ENCODE measurements around the gene JAG2.

Gene JAG2

GRCh38 chr14:105212541-105213300 is 44.1 kb upstream of the JAG2 start:
- H3K27ac ChIP-seq, result no peak overlapping the region
- no peak for DNase-seq (ENCODE audit: low spot score)
- CTCF ChIA-PET, result interaction anchor here (0.8 to 1.4 kb wide), 2 partner anchors 11 to 13 kb away, joined by 3 to 5 read pairs; no protein-coding TSS in a partner anchor
- no peak for TF ChIP-seq CTCF (conservative IDR thresholded peaks at IDR 0.05; ENCODE audit: low read depth)
- POLR2A ChIA-PET (ENCODE audit: low non-redundant PET), result no interaction called here

DNA sequence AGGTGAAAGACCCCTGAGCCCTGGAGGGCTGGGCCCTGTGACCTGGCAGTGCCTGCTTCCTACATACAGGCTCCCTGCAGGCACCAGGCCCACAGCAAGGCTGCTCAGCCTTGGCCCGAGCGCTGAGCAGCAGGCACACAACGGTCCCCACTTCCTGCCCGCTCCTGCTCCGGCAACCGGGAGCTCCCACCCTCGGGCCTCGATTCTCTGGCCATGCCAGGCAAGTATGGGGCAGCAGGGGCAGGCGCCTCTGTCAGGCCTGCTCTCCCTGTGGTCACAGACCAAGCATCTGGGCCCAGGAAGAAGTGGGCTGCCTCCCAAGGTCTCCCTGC is 43.1 kb upstream of the JAG2 start:
- no peak for DNase-seq (ENCODE audit: low spot score)
- POLR2A ChIA-PET (ENCODE audit: low non-redundant PET), result no interaction called here
- peak overlapping the region; percentile 17; the same call in 1 of the 2 replicates for H3K27ac ChIP-seq
- no peak for TF ChIP-seq CTCF (conservative IDR thresholded peaks at IDR 0.05; ENCODE audit: low read depth)
- CTCF ChIA-PET, result no interaction called here

GRCh38 chr14:105211086-105211757 is 42.6 kb upstream of the JAG2 start:
- ChIA-PET POLR2A (ENCODE audit: low non-redundant PET) (no interaction called here), CTCF (interaction anchor here (0.8 kb wide), 1 partner anchor 149 kb away, joined by 4 read pairs; no protein-coding TSS in a partner anchor)
- no peak for TF ChIP-seq CTCF (conservative IDR thresholded peaks at IDR 0.05; ENCODE audit: low read depth)
- no peak for DNase-seq (ENCODE audit: low spot score)
- peak overlapping the region; percentile 17; the same call in 1 of the 2 replicates for H3K27ac ChIP-seq

GRCh38 chr14:105210266-105211025 is 41.9 kb upstream of the JAG2 start:
- DNase-seq (ENCODE audit: low spot score), result no peak
- no peak for TF ChIP-seq CTCF (conservative IDR thresholded peaks at IDR 0.05; ENCODE audit: low read depth)
- CTCF ChIA-PET, result interaction anchor here (0.8 kb wide), 1 partner anchor 148 kb away, joined by 4 read pairs; no protein-coding TSS in a partner anchor
- POLR2A ChIA-PET (ENCODE audit: low non-redundant PET), result no interaction called here
- peak overlapping the region; percentile 2; the same call in 1 of the 2 replicates for H3K27ac ChIP-seq

DNA sequence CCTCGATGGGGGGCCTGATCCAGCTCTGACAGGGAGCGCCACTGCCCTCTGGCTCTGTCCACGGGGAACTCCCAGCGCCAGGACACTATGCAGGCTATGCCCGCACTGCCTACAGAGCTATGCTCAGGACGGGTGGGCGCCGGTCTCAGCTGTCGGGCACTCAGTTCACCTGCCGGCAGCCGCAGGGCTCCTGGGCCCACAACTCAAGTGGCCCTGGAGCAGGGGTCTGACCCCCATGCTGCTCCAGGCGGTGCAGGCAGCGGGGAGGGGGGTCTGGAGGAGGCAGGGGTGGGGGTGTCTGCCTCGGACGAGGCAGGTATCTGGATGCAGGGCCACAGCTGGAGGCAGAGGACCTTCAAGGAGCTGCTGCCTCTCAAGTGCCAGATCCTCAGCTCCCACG is 41.1 kb upstream of the JAG2 start:
- ChIA-PET POLR2A (ENCODE audit: low non-redundant PET) (no interaction called here), CTCF (no interaction called here)
- no peak for TF ChIP-seq CTCF (conservative IDR thresholded peaks at IDR 0.05; ENCODE audit: low read depth)
- no peak overlapping the region for H3K27ac ChIP-seq
- DNase-seq (ENCODE audit: low spot score), result no peak

GRCh38 chr14:105209091-105209490 is 40.5 kb upstream of the JAG2 start:
- no peak for TF ChIP-seq CTCF (conservative IDR thresholded peaks at IDR 0.05; ENCODE audit: low read depth)
- H3K27ac ChIP-seq, result no peak overlapping the region
- no peak for DNase-seq (ENCODE audit: low spot score)
- ChIA-PET CTCF (interaction anchor here (0.7 kb wide), 1 partner anchor 301 kb away, joined by 5 read pairs; no protein-coding TSS in a partner anchor), POLR2A (ENCODE audit: low non-redundant PET) (no interaction called here)

Data from RWPE1 (cell line).